Epithelial cell of esophagus (primary cell): ENCODE measurements around the gene NEK11.

ENCODE experiments used
- DNase-seq: peaks from one replicate; pipeline ENCODE4 v3.0.0; 2010; ENCODE audit warnings: low read depth
- H3K4me3 ChIP-seq: 2 replicates; pipeline ENCODE4 v1.5.1; 2011; ENCODE audit warnings: mild to moderate bottlenecking, low read length, control low read depth
- CTCF ChIP-seq: IDR thresholded peaks from 2 replicates; pipeline ENCODE4 v1.5.1; 2011; ENCODE audit warnings: low read depth, mild to moderate bottlenecking, low read length, control low read depth, inconsistent platforms; ENCODE audit not compliant: insufficient read depth; ENCODE audit errors: missing control alignments

Gene NEK11

GRCh38 chr3:131158434-131158833 is 131.8 kb downstream of the NEK11 start:
- H3K4me3 ChIP-seq = no peak overlapping the region
- TF ChIP-seq CTCF = no peak
- no peak for DNase-seq

- no peak for TF ChIP-seq CTCF
- DNase-seq = no peak
- no peak overlapping the region for H3K4me3 ChIP-seq
Observed at GRCh38 chr3:131162516-131162915, 135.8 kb downstream of the NEK11 start.

GRCh38 chr3:131167867-131168266 is 141.2 kb downstream of the NEK11 start:
- TF ChIP-seq CTCF = no peak
- no peak for DNase-seq
- no peak overlapping the region for H3K4me3 ChIP-seq

GRCh38 chr3:131169331-131169730 is 142.7 kb downstream of the NEK11 start:
- DNase-seq = no peak
- H3K4me3 ChIP-seq = no peak overlapping the region
- no peak for TF ChIP-seq CTCF

GRCh38 chr3:131172502-131173200 is 146.0 kb downstream of the NEK11 start:
- no peak for DNase-seq
- TF ChIP-seq CTCF = no peak
- H3K4me3 ChIP-seq = no peak overlapping the region

- peak; percentile 51 for DNase-seq
- TF ChIP-seq CTCF = no peak
- H3K4me3 ChIP-seq = no peak overlapping the region
Observed at GRCh38 chr3:131174752-131175151, 148.1 kb downstream of the NEK11 start.
